Left cardiac atrium (tissue), 4 donors: ENCODE measurements around the gene FAM124B. TPM values are rescaled to one million over a fixed set of nuclear protein-coding genes. Genes with fewer than 3 reads are reported as not detected.
"Not testable (repeated sequence)": the region's sequence is repeated elsewhere in the genome, so short reads cannot be mapped to it uniquely, and the experiment has no call there.

Source experiments
- ATAC-seq, 2 donors: fragments of 200-7000 bp; cut with Tn5 transposase; one replicate each; pipeline ENCODE4 v1.9.1; 2020; ENCODE audit warnings: mild to moderate bottlenecking in 2 of 2, moderate library complexity in 2 of 2
- DNase-seq: peaks from one replicate; pipeline ENCODE4 v3.0.0-alpha.2; 2020
- intact Hi-C, 2 donors: fragments of 100-400 bp; cut with DNase I; formaldehyde crosslinking; loops; one replicate each; pipeline versions ENCODE4 v1.14.1 to v1.15.1; 2022 to 2023
- total RNA-seq, 2 donors: library from RNA; stranded (reverse); fragmentation: NEBNext Ultra II Directional; extraction: Animal tissue kit (Norgen Biotek cat#: 25700); gene quantifications; one replicate each; pipeline ENCODE4 v1.2.1, GENCODE V29; 2021
- donor health status: DM: no; HTN: yes; CAD: no.
- donor health status: DM: no; HTN: yes; CAD: no; lungs with severe emphysema.
- donor health status: DM: yes; HTN: yes; CAD: no.
- donor health status: Dilated cardiomyopathy.

The FAM124B gene
- total RNA-seq, 2 donors from 2014 or later: 1.3 to 2.7 TPM

- intact Hi-C loops: no loop called here
- ATAC-seq (no peak), DNase-seq (no peak)
Observed at GRCh38 chr2:224393157-224393872, 8.6 kb downstream of the FAM124B start.

DNA sequence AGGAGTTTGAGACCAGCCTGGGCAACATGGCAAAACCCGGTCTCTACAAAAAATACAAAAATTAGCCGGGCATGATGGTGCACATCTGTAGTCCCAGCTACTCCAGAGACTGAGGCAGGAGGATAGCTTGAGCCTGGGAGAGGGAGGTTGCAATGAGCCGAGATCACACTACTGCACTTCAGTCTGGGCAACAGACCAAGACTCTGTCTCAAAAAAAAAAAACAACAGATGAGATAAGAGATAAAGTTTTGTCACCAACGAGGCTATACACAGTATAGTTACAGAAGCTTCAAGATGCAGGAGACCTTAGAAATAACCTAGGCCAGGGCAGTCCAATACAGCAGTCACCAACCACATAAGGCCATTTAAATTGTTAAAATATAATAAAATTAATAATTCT, 9.4 kb downstream of the FAM124B start:
- DNase-seq: no peak
- intact Hi-C loops: no loop called here
- ATAC-seq: no peak

GRCh38 chr2:224389317-224389716, 12.6 kb downstream of the FAM124B start:
- DNase-seq (no peak), ATAC-seq (no peak)
- intact Hi-C loops: no loop called here

DNA sequence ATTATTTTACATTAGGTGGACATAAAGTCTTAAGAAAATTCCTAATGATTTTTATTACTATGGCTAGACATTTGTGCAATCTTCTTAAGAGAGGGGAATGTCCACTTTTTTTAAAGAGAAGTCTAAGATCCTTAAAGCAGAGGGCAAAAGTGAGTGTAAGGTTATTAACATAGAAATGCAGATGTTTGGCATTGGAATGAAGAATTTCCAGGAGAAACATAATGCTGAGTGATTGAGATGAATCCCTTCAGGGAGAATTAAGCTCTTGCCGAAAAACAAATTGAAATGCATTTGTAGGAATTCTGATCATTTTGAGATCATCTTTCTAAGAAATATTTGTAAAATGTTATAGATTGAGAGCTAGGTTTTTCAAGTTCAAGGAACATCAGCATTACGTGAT, 15.0 kb downstream of the FAM124B start:
- no peak for DNase-seq
- intact Hi-C loops: no loop called here

GRCh38 chr2:224382973-224383555, 18.8 kb downstream of the FAM124B start:
- intact Hi-C loops: no loop called here
- DNase-seq (no peak), ATAC-seq (no peak)

More for the DNA sequence above, 15.0 kb downstream of the FAM124B start:
- ATAC-seq: no peak

- intact Hi-C loops, DNase-seq: not testable (repeated sequence)
Observed at GRCh38 chr2:224382280-224382647, 19.6 kb downstream of the FAM124B start.

DNA sequence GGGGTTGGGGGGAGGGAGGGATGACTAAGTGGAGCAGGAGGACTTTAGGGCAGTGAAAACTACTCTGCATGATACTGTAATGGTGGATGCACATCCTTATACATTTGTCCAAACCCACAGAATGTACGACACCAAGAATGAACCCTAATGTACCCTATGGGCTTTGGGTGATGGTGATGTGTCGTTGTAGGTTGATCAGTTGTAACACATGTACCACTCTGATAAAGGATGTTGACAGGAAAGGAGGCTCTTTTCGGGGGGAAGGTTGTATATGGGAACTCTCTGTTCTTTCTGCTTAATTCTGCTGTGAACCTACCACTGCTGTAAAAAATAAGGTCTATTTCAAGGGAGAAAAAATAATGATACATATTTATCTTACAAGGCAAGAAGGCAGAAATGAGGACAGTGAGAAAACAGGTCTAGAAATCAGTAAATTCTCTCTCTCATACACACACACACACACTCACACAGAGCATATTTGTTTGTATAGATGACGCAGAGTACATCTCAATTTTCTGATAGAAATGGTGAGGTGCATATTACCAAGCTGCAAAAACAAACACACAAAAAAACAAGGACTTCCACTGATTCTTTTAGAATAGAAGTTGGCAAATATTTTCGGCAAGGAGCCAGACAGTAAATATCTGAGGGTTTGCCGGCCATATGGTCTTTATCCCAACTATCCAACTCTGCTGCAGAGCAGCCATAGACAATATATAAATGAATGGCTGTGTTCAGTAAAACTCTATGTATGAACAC, 20.2 kb downstream of the FAM124B start:
- intact Hi-C loops: no loop called here
- DNase-seq (no peak), ATAC-seq (no peak)

More at GRCh38 chr2:224382280-224382647, 19.6 kb downstream of the FAM124B start:
- ATAC-seq: not testable (repeated sequence)

DNA sequence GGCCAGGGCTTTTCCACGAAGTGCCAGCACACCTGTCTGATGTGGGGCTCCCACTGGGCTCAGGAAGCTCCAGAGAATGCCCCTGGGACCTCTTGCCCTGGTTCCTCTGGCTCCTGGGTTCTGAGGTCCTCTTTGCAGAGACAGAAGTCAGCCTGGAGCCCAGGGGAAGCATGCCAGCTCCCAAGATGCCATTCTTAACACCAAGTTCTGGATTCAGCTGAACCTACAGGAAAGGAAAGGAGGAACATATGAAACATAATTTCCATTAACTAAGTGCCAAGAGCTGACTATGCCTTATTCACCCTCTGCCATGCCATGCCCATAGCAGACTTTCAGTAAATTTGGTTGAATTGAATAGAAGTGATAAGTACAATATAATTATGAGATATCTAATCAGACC, 21.9 kb downstream of the FAM124B start:
- ATAC-seq: peak in 1 of 2 donors; percentile 48
- intact Hi-C loops: no loop called here
- peak; percentile 28 for DNase-seq

DNA sequence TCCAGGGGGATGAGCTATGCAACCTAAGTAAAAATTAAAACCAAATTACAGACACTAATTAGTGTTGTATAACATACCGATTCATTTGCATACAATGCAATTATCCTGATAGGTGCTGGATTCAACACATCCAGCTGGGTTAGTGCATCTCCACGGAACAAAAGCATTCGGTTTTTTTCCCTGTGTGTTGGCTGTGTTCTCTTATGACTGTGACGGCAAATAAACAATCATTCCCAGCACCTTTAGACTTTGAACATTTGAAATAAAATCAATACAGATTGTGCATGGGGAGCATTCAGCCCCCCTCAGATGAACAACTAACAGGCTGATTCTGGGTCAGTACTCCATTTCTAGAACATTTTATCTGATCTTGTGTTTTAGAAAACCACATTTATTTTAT, 22.7 kb downstream of the FAM124B start:
- ATAC-seq (no peak), DNase-seq (no peak)
- intact Hi-C loops: no loop called here

- intact Hi-C loops: no loop called here
- ATAC-seq (no peak), DNase-seq (no peak)
Observed at GRCh38 chr2:224378701-224379097, 23.2 kb downstream of the FAM124B start.

DNA sequence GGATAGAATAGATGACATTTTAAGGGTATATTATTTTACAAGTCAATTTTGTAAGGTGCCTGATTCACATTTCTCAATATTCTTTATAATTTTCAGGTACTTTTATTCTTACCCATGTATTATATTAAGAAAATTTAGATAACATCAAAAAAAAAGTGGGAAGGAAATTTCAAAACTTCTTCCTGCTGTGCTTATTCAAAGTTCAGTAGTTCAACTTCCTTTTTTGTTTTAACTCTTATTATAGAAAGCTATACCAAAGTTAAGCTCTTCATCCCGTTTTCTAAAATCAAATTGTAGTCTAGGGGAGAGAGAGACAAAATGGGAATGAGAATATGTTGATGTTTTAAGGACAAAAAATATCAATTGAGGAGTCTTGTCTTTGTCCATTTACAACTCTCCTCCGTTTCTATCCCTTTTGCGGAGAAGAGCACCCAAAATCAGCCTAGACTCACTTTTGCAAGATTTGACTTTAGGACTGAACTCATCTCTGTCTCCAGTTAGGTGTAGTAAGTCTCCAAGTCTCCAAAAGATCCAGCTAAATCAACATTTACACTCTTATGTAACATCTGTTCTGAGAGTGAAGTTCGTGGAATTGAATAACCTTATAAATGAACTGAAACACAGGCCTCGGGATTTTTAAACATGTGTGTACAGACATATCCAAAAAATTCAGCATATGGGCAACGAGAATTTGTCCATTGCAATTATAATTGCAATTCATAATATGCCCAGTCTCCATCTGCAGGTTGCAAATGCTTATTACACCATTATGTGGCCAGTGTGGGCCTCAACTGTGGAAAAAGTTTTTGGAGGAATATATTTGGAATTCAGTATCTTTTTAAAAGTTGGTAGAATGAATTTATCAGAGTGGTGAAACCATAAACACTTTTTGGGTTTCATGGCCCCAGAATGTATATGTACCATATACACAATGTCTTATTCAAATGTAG, 23.9 kb downstream of the FAM124B start:
- ATAC-seq: no peak
- intact Hi-C loops: no loop called here
- no peak for DNase-seq

- intact Hi-C loops: no loop called here
- ATAC-seq (no peak), DNase-seq (no peak)
Observed at GRCh38 chr2:224372641-224373040, 29.3 kb downstream of the FAM124B start.

- intact Hi-C loops: loop anchor here (5.0 to 10.0 kb wide), 3 partner anchors 78 to 374 kb away; no protein-coding TSS in a partner anchor
- ATAC-seq: no peak
Observed at GRCh38 chr2:224369028-224369632, 32.8 kb downstream of the FAM124B start.

DNA sequence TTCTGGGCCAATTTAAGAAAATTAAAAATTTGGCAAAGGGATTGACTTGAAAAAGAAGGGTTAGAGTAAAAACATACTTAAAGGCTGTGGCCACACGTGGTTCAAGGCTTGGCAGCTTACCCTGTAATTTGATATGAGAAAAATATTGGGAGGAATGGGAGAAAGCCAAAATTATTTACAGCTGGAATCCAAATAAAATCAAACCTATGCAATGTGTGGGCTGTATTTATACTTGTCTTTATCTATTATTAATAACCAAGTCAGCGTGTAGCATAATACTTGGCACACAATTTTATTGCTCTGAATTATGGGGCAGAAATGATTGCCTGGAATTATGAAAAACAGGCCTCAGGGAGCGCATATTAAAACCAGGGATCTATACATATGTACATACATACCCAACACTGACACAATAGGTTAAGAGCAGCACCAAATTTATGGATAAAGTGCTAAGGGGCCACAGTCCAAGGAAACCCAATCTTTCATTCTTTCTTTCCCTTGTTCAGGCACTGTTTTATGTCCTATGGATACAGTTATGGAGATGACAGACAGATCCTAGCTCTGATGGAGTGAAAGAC, 35.6 kb downstream of the FAM124B start:
- DNase-seq (no peak), ATAC-seq (no peak)
- intact Hi-C loops: loop anchor here (5.0 to 10.0 kb wide), 3 partner anchors 81 to 372 kb away; no protein-coding TSS in a partner anchor

More at GRCh38 chr2:224369028-224369632, 32.8 kb downstream of the FAM124B start:
- DNase-seq: no peak

DNA sequence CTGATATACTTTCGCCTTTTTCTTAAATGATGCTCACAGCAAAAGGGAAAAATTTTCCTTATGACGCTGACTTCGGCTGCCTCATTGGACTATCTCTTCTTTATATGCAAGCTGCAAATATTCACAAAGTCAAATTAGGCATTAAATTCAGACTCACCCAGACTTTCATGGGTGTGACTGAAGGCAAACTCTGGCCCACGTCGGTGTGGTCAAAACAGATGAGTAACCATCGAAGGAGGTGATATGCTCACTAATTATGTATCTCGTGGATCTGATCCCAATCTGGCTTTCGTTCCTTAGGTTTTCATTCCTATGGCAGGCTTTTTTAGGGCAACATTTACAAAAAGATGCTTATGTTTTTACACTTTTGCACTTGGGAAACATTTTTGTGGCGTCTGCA, 36.6 kb downstream of the FAM124B start:
- intact Hi-C loops: loop anchor here (5.0 to 10.0 kb wide), 3 partner anchors 82 to 371 kb away; no protein-coding TSS in a partner anchor
- ATAC-seq (no peak), DNase-seq (no peak)

GRCh38 chr2:224363281-224363680, 38.6 kb downstream of the FAM124B start:
- DNase-seq (no peak), ATAC-seq (no peak)
- intact Hi-C loops: loop anchor here (10.0 kb wide), 2 partner anchors 92 to 368 kb away; no protein-coding TSS in a partner anchor

- ATAC-seq (no peak), DNase-seq (no peak)
- intact Hi-C loops: loop anchor here (10.0 kb wide), 2 partner anchors 93 to 367 kb away; no protein-coding TSS in a partner anchor
Observed at GRCh38 chr2:224362094-224362493, 39.8 kb downstream of the FAM124B start.

DNA sequence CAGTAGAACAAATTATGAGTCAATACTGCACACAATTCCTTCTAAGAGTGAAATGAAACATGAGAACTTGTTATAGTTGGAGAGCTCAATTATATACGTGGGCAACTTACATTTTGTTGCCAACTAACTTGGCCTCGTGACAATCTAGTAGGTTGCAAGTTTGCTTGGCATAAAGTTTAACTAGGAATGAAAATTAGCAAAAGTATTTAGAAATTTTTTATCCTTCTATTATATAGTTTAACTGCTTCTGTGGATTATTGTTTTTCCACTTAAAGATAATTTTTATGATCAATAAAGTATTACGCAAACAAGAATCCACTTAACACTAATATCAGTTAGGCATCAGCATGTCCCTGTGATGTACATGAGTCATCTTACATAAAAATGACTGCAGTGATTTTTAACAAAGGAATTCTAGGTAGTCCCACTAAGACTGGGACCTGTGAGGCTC, 41.1 kb downstream of the FAM124B start:
- intact Hi-C loops: loop anchor here (10.0 kb wide), 2 partner anchors 94 to 366 kb away; no protein-coding TSS in a partner anchor
- DNase-seq: no peak
- ATAC-seq: no peak
